ENCODE results near the gene COL24A1. TPM values are rescaled to one million over a fixed set of nuclear protein-coding genes. Genes with fewer than 3 reads are reported as not detected.

The COL24A1 gene
- total and polyA plus RNA-seq, 2 of the 13 experiments (the other 11 are each of a cell fraction or from before 2014, with no cell fraction given): 0.04 to 0.13 TPM

DNA sequence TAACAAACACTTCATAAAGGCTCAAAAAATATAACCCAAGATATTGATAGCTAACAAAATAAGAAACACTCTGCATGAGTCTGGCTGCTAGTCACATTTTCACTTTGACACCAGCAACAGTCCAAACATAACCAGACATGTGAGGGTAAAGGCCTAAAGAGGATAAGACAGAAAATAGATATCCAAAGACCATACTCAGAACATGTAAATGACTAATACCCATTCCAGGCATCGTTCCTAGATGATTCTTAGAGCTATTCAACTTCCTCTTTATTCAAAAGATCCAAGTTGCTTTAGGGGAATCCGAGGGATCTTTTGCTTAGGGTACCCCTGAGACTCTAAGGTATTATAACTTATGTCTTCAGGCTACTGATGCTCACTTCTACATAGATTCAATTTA lies 5.1 kb downstream of the COL24A1 start (continued):
- TF ChIP-seq, protein P1, sequence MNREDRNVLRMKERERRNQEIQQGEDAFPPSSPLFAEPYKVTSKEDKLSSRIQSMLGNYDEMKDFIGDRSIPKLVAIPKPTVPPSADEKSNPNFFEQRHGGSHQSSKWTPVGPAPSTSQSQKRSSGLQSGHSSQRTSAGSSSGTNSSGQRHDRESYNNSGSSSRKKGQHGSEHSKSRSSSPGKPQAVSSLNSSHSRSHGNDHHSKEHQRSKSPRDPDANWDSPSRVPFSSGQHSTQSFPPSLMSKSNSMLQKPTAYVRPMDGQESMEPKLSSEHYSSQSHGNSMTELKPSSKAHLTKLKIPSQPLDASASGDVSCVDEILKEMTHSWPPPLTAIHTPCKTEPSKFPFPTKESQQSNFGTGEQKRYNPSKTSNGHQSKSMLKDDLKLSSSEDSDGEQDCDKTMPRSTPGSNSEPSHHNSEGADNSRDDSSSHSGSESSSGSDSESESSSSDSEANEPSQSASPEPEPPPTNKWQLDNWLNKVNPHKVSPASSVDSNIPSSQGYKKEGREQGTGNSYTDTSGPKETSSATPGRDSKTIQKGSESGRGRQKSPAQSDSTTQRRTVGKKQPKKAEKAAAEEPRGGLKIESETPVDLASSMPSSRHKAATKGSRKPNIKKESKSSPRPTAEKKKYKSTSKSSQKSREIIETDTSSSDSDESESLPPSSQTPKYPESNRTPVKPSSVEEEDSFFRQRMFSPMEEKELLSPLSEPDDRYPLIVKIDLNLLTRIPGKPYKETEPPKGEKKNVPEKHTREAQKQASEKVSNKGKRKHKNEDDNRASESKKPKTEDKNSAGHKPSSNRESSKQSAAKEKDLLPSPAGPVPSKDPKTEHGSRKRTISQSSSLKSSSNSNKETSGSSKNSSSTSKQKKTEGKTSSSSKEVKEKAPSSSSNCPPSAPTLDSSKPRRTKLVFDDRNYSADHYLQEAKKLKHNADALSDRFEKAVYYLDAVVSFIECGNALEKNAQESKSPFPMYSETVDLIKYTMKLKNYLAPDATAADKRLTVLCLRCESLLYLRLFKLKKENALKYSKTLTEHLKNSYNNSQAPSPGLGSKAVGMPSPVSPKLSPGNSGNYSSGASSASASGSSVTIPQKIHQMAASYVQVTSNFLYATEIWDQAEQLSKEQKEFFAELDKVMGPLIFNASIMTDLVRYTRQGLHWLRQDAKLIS (CRISPR knock-in tag; IDR thresholded peaks at IDR 0.05): no peak

DNA sequence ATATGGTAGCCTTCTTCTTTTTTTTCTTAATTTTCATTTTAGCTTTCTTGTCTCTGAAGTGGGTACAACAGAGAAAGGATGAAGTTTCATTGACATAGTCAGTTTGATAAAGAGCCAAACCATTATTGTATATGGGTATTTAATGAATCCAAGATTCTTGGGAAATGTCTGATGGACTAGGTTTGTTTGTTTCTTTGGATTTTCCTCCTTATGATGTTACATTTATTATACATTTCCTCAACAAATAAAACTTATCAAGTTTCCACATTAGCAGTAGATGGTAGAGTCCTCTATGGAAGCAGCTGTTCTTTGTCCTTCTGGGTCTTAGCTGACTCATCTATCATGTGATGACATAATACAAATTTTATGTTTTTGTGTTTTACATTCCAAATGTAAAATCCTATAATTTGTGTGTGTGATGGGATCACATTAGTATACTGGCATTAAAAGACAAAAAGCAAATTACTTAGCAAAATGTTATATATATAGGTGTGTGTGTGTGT lies 6.0 kb downstream of the COL24A1 start:
- DNase-seq (ENCODE audit: low spot score) (no peak), FAIRE-seq (no peak), ATAC-seq (no peak)
- TF ChIP-seq FOXJ3 (CRISPR knock-in tag; IDR thresholded peaks at IDR 0.05; ENCODE audit: borderline replicate concordance): no peak
- TF ChIP-seq MXI1 (IDR thresholded peaks at IDR 0.05; ENCODE audit: borderline replicate concordance, low read depth, low read length): no peak
- TF ChIP-seq CBX1 (IDR thresholded peaks at IDR 0.05; ENCODE audit: low read depth): no peak
- TF ChIP-seq ZNF136 (CRISPR knock-in tag; IDR thresholded peaks at IDR 0.05; ENCODE audit: low read depth): no peak
- TF ChIP-seq MAFF (IDR thresholded peaks at IDR 0.05; ENCODE audit: low read depth, low read length): no peak
- TF ChIP-seq, protein P2, sequence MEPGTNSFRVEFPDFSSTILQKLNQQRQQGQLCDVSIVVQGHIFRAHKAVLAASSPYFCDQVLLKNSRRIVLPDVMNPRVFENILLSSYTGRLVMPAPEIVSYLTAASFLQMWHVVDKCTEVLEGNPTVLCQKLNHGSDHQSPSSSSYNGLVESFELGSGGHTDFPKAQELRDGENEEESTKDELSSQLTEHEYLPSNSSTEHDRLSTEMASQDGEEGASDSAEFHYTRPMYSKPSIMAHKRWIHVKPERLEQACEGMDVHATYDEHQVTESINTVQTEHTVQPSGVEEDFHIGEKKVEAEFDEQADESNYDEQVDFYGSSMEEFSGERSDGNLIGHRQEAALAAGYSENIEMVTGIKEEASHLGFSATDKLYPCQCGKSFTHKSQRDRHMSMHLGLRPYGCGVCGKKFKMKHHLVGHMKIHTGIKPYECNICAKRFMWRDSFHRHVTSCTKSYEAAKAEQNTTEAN (CRISPR knock-in tag; conservative IDR thresholded peaks at IDR 0.05): no peak
- no peak for TF ChIP-seq NFE2L1 (CRISPR knock-in tag; IDR thresholded peaks at IDR 0.05; ENCODE audit: borderline replicate concordance)
- TF ChIP-seq, protein P3, sequence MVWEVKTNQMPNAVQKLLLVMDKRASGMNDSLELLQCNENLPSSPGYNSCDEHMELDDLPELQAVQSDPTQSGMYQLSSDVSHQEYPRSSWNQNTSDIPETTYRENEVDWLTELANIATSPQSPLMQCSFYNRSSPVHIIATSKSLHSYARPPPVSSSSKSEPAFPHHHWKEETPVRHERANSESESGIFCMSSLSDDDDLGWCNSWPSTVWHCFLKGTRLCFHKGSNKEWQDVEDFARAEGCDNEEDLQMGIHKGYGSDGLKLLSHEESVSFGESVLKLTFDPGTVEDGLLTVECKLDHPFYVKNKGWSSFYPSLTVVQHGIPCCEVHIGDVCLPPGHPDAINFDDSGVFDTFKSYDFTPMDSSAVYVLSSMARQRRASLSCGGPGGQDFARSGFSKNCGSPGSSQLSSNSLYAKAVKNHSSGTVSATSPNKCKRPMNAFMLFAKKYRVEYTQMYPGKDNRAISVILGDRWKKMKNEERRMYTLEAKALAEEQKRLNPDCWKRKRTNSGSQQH (CRISPR knock-in tag; IDR thresholded peaks at IDR 0.05; ENCODE audit: low read depth): no peak
- H3K4me2 ChIP-seq (ENCODE audit: low read depth, low read length): no peak overlapping the region
- no peak overlapping the region for H3K27ac ChIP-seq (ENCODE audit: extremely low read length, insufficient read depth, low read length)
- H3K9ac ChIP-seq (ENCODE audit: insufficient read depth, low read depth, low read length): no peak overlapping the region
- no peaks in the 10 kb centered on the region for H3K9me3 ChIP-seq (ENCODE audit: low read length)
- peaks cover 0 to 14% of the 10 kb centered on the region in 2 experiments; a peak in 2 of 5 replicates for H3K27me3 ChIP-seq (ENCODE audit: control insufficient read depth in 1 of 2, insufficient read depth in 2 of 2, low read length in 2 of 2)
- ChIA-PET POLR2A (no interaction called here), CTCF (ENCODE audit: low intra/inter-chr PET ratio, low total read pairs) (no interaction called here)
- H3K79me2 ChIP-seq (ENCODE audit: insufficient read depth, low read length): no peaks in the 10 kb centered on the region
- H4K20me1 ChIP-seq (ENCODE audit: insufficient read depth, low read length): no peaks in the 10 kb centered on the region
- intact Hi-C loops (cut with micrococcal nuclease; ENCODE audit: unreplicated experiment): no loop called here
- no peak overlapping the region for H2AFZ ChIP-seq (ENCODE audit: low read length)
- in situ Hi-C loops (cut with HindIII; ENCODE audit: extremely low pct_ligation_motif_present, low pct_unique_long_range_greater_than_20kb): no loop called here
- H3K4me1 ChIP-seq (ENCODE audit: insufficient read depth, low read length): no peaks in the 10 kb centered on the region
- no TSS peak for BruUV-seq (replicated peaks)
- H3K4me3 ChIP-seq (replicated peaks in 1 of 3; ENCODE audit: insufficient read depth in 1 of 3, low read depth in 2 of 3, low read length in 3 of 3): no peak overlapping the region
- no peaks in the 10 kb centered on the region for H3K36me3 ChIP-seq (replicated peaks in 1 of 2; ENCODE audit: control insufficient read depth in 1 of 2, insufficient read depth in 2 of 2, low read length in 2 of 2)
